ENCODE measurements around the gene ORC3.
"Not testable (repeated sequence)": the region's sequence is repeated elsewhere in the genome, so short reads cannot be mapped to it uniquely, and the experiment has no call there.

ORC3 gene

DNA sequence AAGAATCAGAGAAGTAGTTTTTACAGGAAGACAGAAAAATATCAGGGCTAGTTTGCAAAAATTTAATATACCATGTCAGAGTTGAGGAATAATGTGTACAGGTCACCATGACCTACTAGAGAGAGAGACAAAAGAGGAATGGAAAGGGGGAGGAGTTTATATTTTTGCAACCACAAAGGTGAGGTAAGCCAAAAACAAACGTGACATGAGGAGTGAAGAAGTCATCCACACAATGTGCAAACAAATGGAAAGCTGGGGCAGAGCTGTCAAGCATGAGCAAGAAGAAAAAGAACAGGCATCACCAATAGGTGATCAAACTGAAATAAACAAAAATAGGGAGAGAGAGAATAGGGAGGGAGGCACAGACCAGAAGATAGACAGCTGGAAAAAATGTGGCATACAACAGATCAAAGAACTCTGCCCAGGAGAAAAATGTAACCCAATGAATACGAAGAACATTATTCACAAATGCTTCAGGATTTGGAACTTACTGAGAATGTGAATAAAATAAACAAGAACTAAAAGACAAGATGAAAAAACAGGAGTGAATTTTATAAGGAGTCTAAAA, 15.6 kb upstream of the ORC3 start:
- Histone ChIP-seq H3K36me3 (ENCODE audit: insufficient read depth, low read length) (no peaks in the 10 kb centered on the region), H3K4me1 (ENCODE audit: insufficient read depth, low read length) (peaks cover 6% of the 10 kb centered on the region; the same call in 1 of the 2 replicates), H3K9me3 (ENCODE audit: control insufficient read depth, insufficient read depth, low read length) (no peaks in the 10 kb centered on the region), H3K9ac (ENCODE audit: low read depth, low read length) (no peak overlapping the region)

DNA sequence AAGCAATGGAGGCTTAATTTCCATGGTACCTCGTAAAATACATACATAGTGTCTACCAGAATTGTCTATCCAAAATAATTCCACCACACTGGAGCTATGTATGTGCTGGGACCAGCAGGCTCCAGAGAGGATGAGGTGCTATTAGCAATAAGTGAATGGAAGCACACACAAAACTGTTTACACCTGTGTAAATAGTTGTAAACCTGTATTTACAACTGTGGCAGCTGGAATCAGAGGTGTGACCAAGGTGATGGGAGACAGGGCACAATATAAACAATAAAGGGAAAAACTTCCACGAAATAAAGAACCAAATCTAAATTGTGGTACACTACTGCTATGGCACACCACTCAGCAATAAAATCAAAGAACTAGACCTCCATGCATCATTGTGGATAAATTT, 14.5 kb upstream of the ORC3 start:
- Histone ChIP-seq H3K4me1 (ENCODE audit: insufficient read depth, low read length) (peaks cover 7% of the 10 kb centered on the region; the same call in 1 of the 2 replicates), H3K36me3 (ENCODE audit: insufficient read depth, low read length) (peaks cover 3% of the 10 kb centered on the region; the same call in 1 of the 2 replicates)

DNA sequence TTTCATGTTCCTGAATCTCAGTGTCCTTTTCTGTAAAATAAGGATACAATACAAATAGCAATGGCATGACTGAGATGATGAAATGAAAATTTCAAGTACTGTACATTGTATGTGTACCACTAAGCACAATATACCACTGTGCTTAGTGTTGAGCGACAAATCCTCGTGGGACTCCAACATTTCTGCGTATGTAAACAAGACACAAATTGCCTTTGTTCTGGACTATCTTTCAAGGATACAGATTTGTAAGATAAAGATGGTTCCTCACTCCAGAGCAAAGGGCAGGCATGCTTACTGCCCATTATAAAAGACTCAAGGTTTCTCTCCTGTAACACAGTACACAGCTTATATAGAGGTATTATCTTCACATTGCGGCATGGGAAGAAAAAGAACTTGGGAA, 6.1 kb upstream of the ORC3 start:
- Histone ChIP-seq H3K36me3 (ENCODE audit: insufficient read depth, low read length) (peaks cover 7% of the 10 kb centered on the region), H3K9ac (ENCODE audit: low read depth, low read length) (no peak overlapping the region), H3K4me1 (ENCODE audit: insufficient read depth, low read length) (peaks cover 7% of the 10 kb centered on the region; the same call in 1 of the 2 replicates), H3K9me3 (ENCODE audit: control insufficient read depth, insufficient read depth, low read length) (no peaks in the 10 kb centered on the region)

More for the DNA sequence above, 14.5 kb upstream of the ORC3 start:
- no peak overlapping the region for H3K9ac ChIP-seq (ENCODE audit: low read depth, low read length)
- no peaks in the 10 kb centered on the region for H3K9me3 ChIP-seq (ENCODE audit: control insufficient read depth, insufficient read depth, low read length)

DNA sequence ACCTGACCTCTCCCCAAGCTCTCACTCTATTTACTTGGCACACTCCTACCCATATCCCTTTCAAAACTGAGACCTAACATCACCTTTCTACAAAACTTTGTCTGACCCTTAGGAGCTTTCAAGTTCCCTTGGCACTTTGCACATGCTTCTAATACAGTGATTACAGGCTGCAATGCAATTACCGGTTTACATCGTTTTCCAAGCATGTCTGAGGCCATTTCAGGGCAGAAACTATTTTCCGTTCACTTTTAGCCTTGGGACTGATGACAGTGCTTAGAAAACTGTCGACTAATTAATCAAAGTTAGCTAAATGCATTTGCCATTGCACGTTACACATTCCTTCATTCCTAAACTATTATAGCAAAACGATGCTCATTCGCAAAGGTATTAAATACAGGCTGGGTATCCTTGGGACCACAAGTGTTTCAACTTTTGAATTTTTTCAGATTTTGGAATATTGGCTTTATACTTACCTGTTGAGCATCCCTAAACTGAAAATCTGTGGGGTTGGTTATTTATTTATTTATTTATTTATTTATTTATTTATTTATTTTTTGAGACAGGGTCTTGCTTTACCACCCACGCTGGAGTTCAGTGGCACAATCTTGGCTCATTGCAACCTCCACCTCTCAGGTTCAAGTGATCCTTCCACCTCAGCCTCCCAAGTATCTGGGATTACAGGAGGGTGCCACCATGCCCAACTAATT, 3.4 kb upstream of the ORC3 start:
- Histone ChIP-seq H3K9ac (ENCODE audit: low read depth, low read length) (no peak overlapping the region), H3K9me3 (ENCODE audit: control insufficient read depth, insufficient read depth, low read length) (no peaks in the 10 kb centered on the region), H3K36me3 (ENCODE audit: insufficient read depth, low read length) (peaks cover 4% of the 10 kb centered on the region; the same call in 1 of the 2 replicates), H3K4me1 (ENCODE audit: insufficient read depth, low read length) (peaks cover 5% of the 10 kb centered on the region; the same call in 1 of the 2 replicates)

DNA sequence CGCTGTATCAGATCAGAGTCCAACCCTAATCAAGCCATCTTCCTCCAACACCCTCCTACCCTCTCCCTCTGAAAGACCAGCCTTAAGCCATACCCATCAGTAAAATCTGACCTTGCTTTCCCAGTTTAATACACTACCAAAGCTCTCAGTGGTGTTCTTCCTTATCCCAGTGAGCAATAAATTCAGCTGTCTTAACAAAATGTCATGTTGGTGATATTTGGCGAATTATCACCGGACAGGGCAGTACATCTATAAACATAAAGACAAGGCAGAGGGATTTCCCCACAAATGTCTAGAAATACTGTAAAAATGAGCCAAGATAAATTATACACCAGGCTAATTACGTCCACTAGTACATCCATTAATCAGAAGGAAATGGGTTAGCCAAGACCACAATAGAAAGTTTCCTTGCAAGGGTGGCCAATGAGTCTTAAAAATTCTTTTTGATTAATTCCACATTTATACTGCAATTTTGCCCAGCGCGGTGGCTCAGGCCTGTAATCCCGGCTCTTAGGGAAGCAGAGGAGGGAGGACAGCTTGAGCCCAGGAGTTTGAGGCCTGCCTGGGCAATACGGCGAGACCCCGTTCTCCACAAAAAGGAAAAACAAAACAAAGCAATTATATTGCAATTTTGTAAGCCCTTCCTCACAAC, 1.1 kb upstream of the ORC3 start:
- peaks cover 5% of the 10 kb centered on the region; the same call in 1 of the 2 replicates for H3K4me1 ChIP-seq (ENCODE audit: insufficient read depth, low read length)
- 0 out of 2 replicates have a peak, but pooled peaks cover 3% of the 10 kb centered on the region for H3K36me3 ChIP-seq (ENCODE audit: insufficient read depth, low read length)
- peak overlapping the region; percentile 82 for H3K9ac ChIP-seq (ENCODE audit: low read depth, low read length)
- H3K9me3 ChIP-seq (ENCODE audit: control insufficient read depth, insufficient read depth, low read length): no peaks in the 10 kb centered on the region

DNA sequence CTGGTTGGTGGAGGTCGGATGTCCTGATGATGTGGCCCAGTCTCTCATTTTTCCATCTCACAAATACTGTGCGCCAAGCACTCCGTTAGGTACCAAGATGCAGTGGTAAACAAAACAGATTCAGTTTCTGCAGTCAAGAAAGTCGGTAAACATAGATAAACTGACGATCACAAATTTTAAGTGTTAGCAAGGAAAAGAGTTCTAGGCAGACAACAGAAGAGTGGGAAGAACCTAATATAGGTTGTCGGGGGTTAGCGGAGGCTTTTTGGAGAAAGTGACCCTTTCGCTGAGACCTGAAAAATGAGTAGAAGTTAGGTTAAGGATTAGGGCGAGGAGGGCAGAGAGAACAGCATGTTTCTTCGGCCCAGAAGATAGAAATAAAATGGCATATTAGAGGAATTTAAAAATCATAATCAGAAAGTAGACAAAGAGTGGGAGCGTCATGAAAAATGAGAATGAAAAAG, 514 bp downstream of the ORC3 start:
- H3K4me1 ChIP-seq (ENCODE audit: insufficient read depth, low read length): peaks cover 5% of the 10 kb centered on the region; the same call in 1 of the 2 replicates
- peak overlapping the region; percentile 82 for H3K9ac ChIP-seq (ENCODE audit: low read depth, low read length)
- no peaks in the 10 kb centered on the region for H3K9me3 ChIP-seq (ENCODE audit: control insufficient read depth, insufficient read depth, low read length)
- peaks cover 9% of the 10 kb centered on the region; the same call in 1 of the 2 replicates for H3K36me3 ChIP-seq (ENCODE audit: insufficient read depth, low read length)

DNA sequence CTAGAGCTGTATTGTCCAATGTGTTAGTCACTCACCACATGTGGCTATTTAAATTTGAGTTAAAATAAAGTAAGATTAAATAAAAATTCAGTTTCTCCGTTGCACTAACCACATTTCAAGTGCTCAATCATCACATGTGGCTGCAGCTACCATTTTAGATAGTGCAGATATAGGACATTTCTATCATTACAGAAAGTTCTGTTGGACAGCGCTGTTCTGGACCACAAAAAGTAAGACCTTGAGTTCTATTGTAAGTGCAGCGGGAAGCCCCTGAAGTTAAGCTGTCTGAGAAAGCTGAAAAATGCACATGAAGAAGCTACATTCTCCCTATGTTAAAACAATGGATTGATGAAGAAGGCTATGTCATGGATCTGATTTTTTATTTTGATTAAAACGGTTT, 1.1 kb downstream of the ORC3 start:
- Histone ChIP-seq H3K36me3 (ENCODE audit: insufficient read depth, low read length) (peaks cover 13% of the 10 kb centered on the region; the same call in 1 of the 2 replicates), H3K9me3 (ENCODE audit: control insufficient read depth, insufficient read depth, low read length) (no peaks in the 10 kb centered on the region), H3K9ac (ENCODE audit: low read depth, low read length) (peak overlapping the region; percentile 82), H3K4me1 (ENCODE audit: insufficient read depth, low read length) (peaks cover 5% of the 10 kb centered on the region; the same call in 1 of the 2 replicates)

DNA sequence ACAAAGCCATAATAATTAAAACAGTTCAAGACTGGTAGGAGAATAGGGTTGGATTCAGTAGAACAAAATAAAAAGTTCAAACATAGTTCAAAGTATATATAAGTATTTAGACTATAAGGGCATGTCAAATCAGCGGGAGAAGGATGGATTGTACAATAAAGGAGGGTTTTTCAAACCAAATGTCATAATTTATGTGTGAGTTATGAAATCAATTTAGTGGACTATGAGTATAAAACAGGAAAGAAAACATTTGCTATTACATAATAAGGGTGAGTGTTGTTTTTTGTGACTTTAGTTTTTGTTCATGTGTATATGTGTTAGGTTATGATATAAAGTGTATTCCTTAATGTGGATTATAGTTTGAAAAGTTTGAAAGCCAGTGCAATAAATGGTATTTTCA, 10.6 kb downstream of the ORC3 start:
- no peak overlapping the region for H3K9ac ChIP-seq (ENCODE audit: low read depth, low read length)
- H3K9me3 ChIP-seq (ENCODE audit: control insufficient read depth, insufficient read depth, low read length): no peaks in the 10 kb centered on the region
- H3K36me3 ChIP-seq (ENCODE audit: insufficient read depth, low read length): peaks cover 6% of the 10 kb centered on the region; the same call in 1 of the 2 replicates

DNA sequence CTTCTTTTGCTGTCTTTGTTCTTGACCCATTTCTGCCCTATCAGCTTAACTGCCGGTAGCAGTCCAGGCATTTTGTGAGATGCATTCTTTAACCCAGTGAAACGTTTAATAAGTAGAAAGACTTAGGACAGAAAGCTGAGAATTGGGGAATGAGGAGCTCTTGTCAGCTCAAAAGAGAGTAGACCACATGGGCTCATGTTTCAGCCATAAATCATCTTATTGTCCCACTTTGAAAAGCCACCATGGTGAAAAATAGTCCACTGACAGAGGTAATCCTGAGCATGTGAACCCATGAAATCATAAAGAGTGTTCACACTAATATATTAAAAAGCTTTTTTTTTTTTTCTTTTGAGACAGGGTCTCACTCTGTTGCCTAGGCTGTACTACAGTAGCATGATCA, 16.3 kb downstream of the ORC3 start:
- Histone ChIP-seq H3K4me1 (ENCODE audit: insufficient read depth, low read length) (no peaks in the 10 kb centered on the region; the same call in 1 of the 2 replicates), H3K9ac (ENCODE audit: low read depth, low read length) (no peak overlapping the region), H3K36me3 (ENCODE audit: insufficient read depth, low read length) (no peaks in the 10 kb centered on the region; the same call in 1 of the 2 replicates), H3K9me3 (ENCODE audit: control insufficient read depth, insufficient read depth, low read length) (no peaks in the 10 kb centered on the region)

More for the DNA sequence above, 10.6 kb downstream of the ORC3 start:
- no peaks in the 10 kb centered on the region; the same call in 1 of the 2 replicates for H3K4me1 ChIP-seq (ENCODE audit: insufficient read depth, low read length)

DNA sequence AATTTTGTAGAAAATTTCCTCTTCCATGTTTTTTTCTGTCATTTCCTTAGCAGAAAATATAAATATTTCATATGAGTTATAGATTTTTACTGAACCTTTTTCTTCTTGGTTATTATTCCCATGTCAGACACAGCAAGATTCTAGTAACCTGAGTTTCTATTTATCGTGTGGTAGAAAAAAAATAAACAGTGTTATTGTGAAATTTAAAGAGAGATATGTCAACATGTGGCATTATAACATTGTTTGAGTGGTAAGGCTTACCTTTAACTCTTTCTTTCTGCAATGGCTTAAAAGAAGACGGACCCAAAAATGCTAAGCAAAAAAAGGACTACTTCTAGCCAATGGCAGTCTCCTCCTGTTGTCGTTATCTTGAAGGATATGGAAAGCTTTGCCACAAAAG, 18.9 kb downstream of the ORC3 start:
- Histone ChIP-seq H3K36me3 (ENCODE audit: insufficient read depth, low read length) (peaks cover 6% of the 10 kb centered on the region; the same call in 1 of the 2 replicates), H3K4me1 (ENCODE audit: insufficient read depth, low read length) (no peaks in the 10 kb centered on the region; the same call in 1 of the 2 replicates), H3K9ac (ENCODE audit: low read depth, low read length) (no peak overlapping the region), H3K9me3 (ENCODE audit: control insufficient read depth, insufficient read depth, low read length) (no peaks in the 10 kb centered on the region)

DNA sequence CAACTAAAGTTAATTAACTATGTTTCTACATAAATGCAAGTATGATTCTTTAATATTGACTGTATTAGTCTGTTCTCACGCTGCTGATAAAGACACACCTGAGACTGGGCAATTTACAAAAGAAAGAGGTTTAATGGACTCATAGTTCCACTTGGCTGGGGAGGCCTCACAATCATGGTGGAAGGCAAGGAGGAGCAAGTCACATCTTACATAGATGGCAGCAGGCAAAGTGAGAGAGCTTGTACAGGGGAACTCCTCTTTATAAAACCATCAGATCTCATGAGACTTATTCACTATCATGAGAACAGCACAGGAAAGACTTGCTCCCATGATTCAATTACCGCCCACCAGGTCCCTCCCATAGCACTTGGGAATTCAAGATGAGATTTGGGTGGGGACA, 23.1 kb downstream of the ORC3 start:
- not testable (repeated sequence) for H3K9ac ChIP-seq (ENCODE audit: low read depth, low read length); H3K9me3 ChIP-seq (ENCODE audit: control insufficient read depth, insufficient read depth, low read length); H3K4me1 ChIP-seq (ENCODE audit: insufficient read depth, low read length)
- H3K36me3 ChIP-seq (ENCODE audit: insufficient read depth, low read length): peaks cover 11% of the 10 kb centered on the region; the same call in 1 of the 2 replicates

DNA sequence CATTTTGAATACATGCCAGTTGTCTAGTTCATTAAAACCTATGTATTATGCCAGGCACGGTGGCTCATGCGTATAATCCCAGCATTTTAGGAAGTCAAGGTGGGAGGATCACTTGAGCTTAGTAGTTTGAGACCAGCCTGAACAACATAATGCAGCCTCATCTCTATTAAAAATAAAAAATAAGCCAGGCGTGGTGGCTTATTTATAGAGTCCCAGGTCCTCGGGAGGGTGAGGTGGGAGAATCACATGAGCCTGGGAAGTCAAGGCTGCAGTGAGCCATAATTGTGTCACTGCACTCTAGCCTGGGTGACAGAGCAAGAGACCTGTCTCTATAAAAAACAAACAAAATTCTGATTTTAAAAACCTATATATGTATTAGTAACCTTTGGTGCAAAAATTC, 27.5 kb downstream of the ORC3 start:
- Histone ChIP-seq H3K9ac (ENCODE audit: low read depth, low read length) (no peak overlapping the region), H3K36me3 (ENCODE audit: insufficient read depth, low read length) (peaks cover 20% of the 10 kb centered on the region), H3K9me3 (ENCODE audit: control insufficient read depth, insufficient read depth, low read length) (no peaks in the 10 kb centered on the region), H3K4me1 (ENCODE audit: insufficient read depth, low read length) (no peaks in the 10 kb centered on the region)

DNA sequence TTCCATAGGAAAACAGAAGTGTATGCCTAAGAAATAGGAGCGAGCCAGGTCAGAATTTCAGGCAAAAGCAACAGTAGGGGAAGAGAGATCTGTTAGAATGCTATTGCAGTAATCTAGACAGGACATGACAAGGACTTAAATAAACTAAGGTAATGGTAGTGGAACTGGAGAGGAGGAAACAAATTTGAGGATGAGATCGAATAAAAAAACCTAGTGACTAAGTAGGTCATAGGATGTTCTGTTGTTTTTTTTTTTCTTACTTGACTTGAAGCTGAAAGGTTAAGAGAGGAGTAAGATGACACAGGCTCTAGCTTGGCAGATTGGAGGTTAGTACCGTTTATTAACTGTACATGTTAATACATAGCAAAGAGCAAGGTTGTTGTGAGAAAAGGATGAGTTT, 28.6 kb downstream of the ORC3 start:
- Histone ChIP-seq H3K4me1 (ENCODE audit: insufficient read depth, low read length) (no peaks in the 10 kb centered on the region), H3K9me3 (ENCODE audit: control insufficient read depth, insufficient read depth, low read length) (no peaks in the 10 kb centered on the region), H3K36me3 (ENCODE audit: insufficient read depth, low read length) (peaks cover 18% of the 10 kb centered on the region), H3K9ac (ENCODE audit: low read depth, low read length) (no peak overlapping the region)

DNA sequence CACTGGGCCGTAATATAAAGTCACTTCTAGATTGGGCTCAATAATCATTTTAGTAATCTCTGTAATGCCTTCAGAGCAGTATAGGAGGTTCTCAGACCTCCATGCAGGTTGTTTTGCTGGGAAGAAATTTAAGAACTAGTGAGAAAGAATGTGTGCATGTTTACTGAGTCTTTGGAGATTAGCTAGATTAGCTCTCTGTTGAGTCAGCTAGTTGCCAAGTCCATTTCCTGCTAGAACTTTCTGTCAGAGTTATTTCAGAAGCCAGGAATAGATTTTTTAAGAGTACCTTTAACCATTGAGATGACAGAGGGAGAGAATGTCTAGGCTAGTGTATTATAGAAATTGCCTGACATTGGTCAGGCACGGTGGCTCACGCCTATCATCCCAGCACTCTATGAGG, 33.3 kb downstream of the ORC3 start:
- H3K9ac ChIP-seq (ENCODE audit: low read depth, low read length): no peak overlapping the region
- H3K4me1 ChIP-seq (ENCODE audit: insufficient read depth, low read length): no peaks in the 10 kb centered on the region
- H3K36me3 ChIP-seq (ENCODE audit: insufficient read depth, low read length): peaks cover 12% of the 10 kb centered on the region
- no peaks in the 10 kb centered on the region for H3K9me3 ChIP-seq (ENCODE audit: control insufficient read depth, insufficient read depth, low read length)
